ENCODE data around the gene A1BG. TPM values are rescaled to one million over a fixed set of nuclear protein-coding genes. Genes with fewer than 3 reads are reported as not detected.
A peak's percentile ranks its signal among the peaks of the same experiment; 100 is the strongest.

A1BG gene
- total and polyA plus RNA-seq, 4 donors: 521 to 2,157 (median 1,029) TPM

DNA sequence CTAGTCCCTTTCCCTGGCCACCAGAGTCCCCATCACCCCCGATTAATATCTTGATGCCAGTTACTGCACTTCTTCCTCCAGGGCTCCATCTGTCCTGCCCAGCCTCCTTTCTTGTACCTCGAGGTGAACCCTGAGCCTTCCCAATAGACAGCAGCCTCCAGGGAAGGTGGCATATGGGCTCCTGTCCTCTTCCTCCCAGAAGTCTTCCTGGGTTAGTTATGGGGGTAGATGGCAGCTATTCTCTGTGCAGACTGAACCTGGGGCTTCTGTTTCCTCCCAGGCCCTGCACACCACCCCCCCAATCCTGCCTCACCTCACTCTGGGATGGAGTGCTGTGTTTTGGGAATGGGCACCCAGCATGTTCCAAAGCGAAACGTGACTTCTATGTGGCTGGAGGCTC lies 44.8 kb upstream of the A1BG start (continued):
- TF ChIP-seq HNF4G (IDR thresholded peaks at IDR 0.05): no peak

DNA sequence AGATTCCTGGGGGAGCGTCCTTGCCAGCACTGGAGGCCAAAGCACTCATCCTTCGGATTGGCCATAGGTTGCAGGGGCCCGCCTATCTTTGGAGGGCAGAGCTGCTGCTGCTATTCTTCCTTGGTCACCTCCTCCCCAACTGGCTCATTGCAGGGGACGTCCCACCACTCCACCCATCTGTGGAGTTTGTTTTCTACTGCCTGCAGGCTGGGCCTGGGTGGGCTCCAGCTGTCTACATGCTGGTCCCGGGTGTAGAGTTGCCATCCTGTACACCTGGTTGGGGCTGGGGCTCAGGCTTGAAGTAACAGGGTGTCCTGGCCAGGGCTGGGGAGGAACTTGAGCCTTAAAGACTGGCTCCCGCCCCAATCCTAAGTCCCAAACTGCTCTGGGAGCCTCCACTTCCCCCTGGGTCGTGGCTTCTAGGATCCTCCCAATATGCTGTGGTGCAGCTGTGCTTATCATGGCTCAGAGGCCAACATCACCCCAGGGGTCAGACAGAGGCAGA lies 44.3 kb upstream of the A1BG start:
- Histone ChIP-seq H3K27me3 (ENCODE audit: control insufficient read depth in 4 of 4, insufficient read depth in 4 of 4, low read length in 3 of 4) (peaks cover 0 to 5% (median 0%) of the 10 kb centered on the region in 4 donors), H3K9ac (ENCODE audit: low read depth in 1 of 2, low read length in 2 of 2) (no peak overlapping the region), H3K4me3 (ENCODE audit: low read depth in 1 of 3, low read length in 3 of 3) (no peak overlapping the region), H3K9me3 (ENCODE audit: control insufficient read depth in 4 of 4, low read length in 3 of 4) (no peaks in the 10 kb centered on the region), H3K4me1 (ENCODE audit: control insufficient read depth in 4 of 4, insufficient read depth in 4 of 4, low read length in 3 of 4) (peaks cover 6 to 22% (median 15%) of the 10 kb centered on the region in 4 donors), H3K27ac (ENCODE audit: low read depth in 1 of 2, low read length in 2 of 2) (no peak overlapping the region), H3K36me3 (ENCODE audit: control insufficient read depth in 4 of 4, insufficient read depth in 3 of 4, low read depth in 1 of 4, low read length in 3 of 4) (peaks cover 16 to 26% (median 20%) of the 10 kb centered on the region in 4 donors)
- WGBS: 74% methylated on average over 7 of the region's 7 CpGs
- TF ChIP-seq GABPA (IDR thresholded peaks at IDR 0.05 in 1 of 2, conservative IDR thresholded peaks at IDR 0.05 in 1 of 2) (no peak), RAD21 (IDR thresholded peaks at IDR 0.05) (no peak), JUND (IDR thresholded peaks at IDR 0.05) (no peak), HNF4A (conservative IDR thresholded peaks at IDR 0.05) (no peak)
- TF ChIP-seq, protein P1, sequence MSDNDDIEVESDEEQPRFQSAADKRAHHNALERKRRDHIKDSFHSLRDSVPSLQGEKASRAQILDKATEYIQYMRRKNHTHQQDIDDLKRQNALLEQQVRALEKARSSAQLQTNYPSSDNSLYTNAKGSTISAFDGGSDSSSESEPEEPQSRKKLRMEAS (IDR thresholded peaks at IDR 0.05): no peak
- DNase-seq (ENCODE audit: low spot score): no peak

DNA sequence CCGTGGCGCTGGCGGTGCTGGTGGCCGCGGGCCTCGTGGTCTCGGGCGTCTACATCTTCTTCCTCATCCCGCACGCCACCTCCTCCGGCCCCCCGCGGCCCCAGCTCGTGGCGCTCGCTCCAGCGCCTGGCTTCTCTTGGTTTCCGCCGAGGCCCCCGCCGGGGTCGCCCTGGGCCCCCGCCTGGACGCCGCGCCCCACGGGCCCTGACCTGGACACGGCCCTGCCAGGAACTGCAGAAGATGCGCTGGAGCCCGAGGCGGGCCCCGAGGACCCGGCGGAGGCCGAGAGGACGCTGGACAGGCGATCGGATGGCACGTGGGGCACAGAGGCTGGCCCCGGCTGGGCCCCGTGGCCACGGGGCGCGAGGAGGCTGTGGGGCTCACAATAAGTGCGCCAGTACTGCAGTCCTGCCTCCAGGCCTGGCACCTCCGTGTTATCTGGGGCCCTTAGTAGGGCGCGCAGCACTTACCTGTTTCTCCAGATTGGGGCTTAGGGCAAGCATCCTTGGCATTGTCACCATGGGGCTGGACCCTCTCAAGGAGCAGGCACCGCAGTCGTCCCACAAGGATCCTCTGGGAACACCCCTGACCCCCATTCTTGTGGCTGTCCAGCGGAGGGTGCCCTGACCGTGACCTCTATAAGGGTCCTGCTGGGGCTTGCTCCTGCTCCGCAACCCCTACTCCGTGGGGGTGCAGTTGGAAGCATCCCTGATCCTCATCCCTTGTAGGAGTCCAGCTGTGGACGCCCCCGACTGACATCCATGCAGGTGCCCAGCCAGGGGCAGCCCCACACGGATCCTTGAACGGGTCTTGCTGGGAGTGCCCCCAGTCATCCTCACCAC lies 43.6 kb upstream of the A1BG start:
- Histone ChIP-seq H3K36me3 (ENCODE audit: control insufficient read depth in 4 of 4, insufficient read depth in 3 of 4, low read depth in 1 of 4, low read length in 3 of 4) (peaks cover 17 to 30% (median 21%) of the 10 kb centered on the region in 4 donors), H3K9me3 (ENCODE audit: control insufficient read depth in 4 of 4, low read length in 3 of 4) (no peaks in the 10 kb centered on the region), H3K27ac (ENCODE audit: low read depth in 1 of 2, low read length in 2 of 2) (no peak overlapping the region), H3K27me3 (ENCODE audit: control insufficient read depth in 4 of 4, insufficient read depth in 4 of 4, low read length in 3 of 4) (peaks cover 0 to 5% (median 0%) of the 10 kb centered on the region in 4 donors), H3K4me3 (ENCODE audit: low read depth in 1 of 3, low read length in 3 of 3) (peak overlapping the region in 1 of 3 donors; percentile 6), H3K9ac (ENCODE audit: low read depth in 1 of 2, low read length in 2 of 2) (no peak overlapping the region), H3K4me1 (ENCODE audit: control insufficient read depth in 4 of 4, insufficient read depth in 4 of 4, low read length in 3 of 4) (peaks cover 4 to 18% (median 12%) of the 10 kb centered on the region in 4 donors)
- DNase-seq (ENCODE audit: low spot score): no peak
- TF ChIP-seq, protein P2, sequence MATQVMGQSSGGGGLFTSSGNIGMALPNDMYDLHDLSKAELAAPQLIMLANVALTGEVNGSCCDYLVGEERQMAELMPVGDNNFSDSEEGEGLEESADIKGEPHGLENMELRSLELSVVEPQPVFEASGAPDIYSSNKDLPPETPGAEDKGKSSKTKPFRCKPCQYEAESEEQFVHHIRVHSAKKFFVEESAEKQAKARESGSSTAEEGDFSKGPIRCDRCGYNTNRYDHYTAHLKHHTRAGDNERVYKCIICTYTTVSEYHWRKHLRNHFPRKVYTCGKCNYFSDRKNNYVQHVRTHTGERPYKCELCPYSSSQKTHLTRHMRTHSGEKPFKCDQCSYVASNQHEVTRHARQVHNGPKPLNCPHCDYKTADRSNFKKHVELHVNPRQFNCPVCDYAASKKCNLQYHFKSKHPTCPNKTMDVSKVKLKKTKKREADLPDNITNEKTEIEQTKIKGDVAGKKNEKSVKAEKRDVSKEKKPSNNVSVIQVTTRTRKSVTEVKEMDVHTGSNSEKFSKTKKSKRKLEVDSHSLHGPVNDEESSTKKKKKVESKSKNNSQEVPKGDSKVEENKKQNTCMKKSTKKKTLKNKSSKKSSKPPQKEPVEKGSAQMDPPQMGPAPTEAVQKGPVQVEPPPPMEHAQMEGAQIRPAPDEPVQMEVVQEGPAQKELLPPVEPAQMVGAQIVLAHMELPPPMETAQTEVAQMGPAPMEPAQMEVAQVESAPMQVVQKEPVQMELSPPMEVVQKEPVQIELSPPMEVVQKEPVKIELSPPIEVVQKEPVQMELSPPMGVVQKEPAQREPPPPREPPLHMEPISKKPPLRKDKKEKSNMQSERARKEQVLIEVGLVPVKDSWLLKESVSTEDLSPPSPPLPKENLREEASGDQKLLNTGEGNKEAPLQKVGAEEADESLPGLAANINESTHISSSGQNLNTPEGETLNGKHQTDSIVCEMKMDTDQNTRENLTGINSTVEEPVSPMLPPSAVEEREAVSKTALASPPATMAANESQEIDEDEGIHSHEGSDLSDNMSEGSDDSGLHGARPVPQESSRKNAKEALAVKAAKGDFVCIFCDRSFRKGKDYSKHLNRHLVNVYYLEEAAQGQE (IDR thresholded peaks at IDR 0.05): no peak
- TF ChIP-seq EGR1 (IDR thresholded peaks at IDR 0.05; ENCODE audit: low read depth in 2 of 2): no peak
- TF ChIP-seq TAF1 (conservative IDR thresholded peaks at IDR 0.05): no peak
- TF ChIP-seq, protein P1 (IDR thresholded peaks at IDR 0.05): no peak
- no peak for TF ChIP-seq FOXA2 (IDR thresholded peaks at IDR 0.05)
- no peak for TF ChIP-seq RXRA (IDR thresholded peaks at IDR 0.05)
- no peak for TF ChIP-seq HNF4G (IDR thresholded peaks at IDR 0.05)
- TF ChIP-seq, protein P3, sequence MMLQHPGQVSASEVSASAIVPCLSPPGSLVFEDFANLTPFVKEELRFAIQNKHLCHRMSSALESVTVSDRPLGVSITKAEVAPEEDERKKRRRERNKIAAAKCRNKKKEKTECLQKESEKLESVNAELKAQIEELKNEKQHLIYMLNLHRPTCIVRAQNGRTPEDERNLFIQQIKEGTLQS (IDR thresholded peaks at IDR 0.05): no peak
- no peak for TF ChIP-seq FOXA1 (IDR thresholded peaks at IDR 0.05)
- TF ChIP-seq, protein P4, sequence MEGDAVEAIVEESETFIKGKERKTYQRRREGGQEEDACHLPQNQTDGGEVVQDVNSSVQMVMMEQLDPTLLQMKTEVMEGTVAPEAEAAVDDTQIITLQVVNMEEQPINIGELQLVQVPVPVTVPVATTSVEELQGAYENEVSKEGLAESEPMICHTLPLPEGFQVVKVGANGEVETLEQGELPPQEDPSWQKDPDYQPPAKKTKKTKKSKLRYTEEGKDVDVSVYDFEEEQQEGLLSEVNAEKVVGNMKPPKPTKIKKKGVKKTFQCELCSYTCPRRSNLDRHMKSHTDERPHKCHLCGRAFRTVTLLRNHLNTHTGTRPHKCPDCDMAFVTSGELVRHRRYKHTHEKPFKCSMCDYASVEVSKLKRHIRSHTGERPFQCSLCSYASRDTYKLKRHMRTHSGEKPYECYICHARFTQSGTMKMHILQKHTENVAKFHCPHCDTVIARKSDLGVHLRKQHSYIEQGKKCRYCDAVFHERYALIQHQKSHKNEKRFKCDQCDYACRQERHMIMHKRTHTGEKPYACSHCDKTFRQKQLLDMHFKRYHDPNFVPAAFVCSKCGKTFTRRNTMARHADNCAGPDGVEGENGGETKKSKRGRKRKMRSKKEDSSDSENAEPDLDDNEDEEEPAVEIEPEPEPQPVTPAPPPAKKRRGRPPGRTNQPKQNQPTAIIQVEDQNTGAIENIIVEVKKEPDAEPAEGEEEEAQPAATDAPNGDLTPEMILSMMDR (IDR thresholded peaks at IDR 0.05; ENCODE audit: low read depth, low read length, missing input control): no peak
- no peak for TF ChIP-seq YY1 (IDR thresholded peaks at IDR 0.05)
- TF ChIP-seq NR2F2 (IDR thresholded peaks at IDR 0.05): no peak
- TF ChIP-seq GABPA (IDR thresholded peaks at IDR 0.05 in 1 of 2, conservative IDR thresholded peaks at IDR 0.05 in 1 of 2): no peak
- no peak for TF ChIP-seq JUND (IDR thresholded peaks at IDR 0.05)
- TF ChIP-seq HNF4A (conservative IDR thresholded peaks at IDR 0.05): no peak
- no peak for TF ChIP-seq RAD21 (IDR thresholded peaks at IDR 0.05)
- TF ChIP-seq, protein P5, sequence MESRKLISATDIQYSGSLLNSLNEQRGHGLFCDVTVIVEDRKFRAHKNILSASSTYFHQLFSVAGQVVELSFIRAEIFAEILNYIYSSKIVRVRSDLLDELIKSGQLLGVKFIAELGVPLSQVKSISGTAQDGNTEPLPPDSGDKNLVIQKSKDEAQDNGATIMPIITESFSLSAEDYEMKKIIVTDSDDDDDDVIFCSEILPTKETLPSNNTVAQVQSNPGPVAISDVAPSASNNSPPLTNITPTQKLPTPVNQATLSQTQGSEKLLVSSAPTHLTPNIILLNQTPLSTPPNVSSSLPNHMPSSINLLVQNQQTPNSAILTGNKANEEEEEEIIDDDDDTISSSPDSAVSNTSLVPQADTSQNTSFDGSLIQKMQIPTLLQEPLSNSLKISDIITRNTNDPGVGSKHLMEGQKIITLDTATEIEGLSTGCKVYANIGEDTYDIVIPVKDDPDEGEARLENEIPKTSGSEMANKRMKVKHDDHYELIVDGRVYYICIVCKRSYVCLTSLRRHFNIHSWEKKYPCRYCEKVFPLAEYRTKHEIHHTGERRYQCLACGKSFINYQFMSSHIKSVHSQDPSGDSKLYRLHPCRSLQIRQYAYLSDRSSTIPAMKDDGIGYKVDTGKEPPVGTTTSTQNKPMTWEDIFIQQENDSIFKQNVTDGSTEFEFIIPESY (IDR thresholded peaks at IDR 0.05): no peak
- TF ChIP-seq SP1 (IDR thresholded peaks at IDR 0.05): no peak
- 34% methylated on average over 58 of the region's 58 CpGs for WGBS

Measured in liver (tissue), 9 donors.